Measurements from ENCODE around the gene STAMBPL1.

DNA sequence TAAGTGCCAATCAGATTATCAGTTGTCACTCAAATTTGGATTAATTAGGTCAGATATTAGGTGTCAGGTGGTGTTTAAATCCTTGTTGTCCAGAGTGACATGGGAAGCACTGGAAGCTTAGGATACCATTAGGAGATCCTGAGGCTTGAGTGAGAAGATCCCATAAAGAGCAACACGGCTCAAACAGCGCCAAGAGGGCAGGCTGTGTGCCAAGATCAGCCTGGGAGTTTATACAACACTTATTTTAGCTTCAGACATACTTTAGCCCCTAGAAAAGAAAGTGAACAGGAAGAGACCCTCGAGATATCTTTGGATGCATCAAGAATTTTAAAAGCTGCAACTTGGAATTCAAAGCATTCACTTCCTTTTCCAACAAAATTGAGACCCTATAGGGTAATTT is 86.8 kb downstream of the STAMBPL1 start:
- no peak for TF ChIP-seq EZH2 (IDR thresholded peaks at IDR 0.05; ENCODE audit: low read length, missing control alignments)
- no peak for TF ChIP-seq CTCF (conservative IDR thresholded peaks at IDR 0.05 in 1 of 2, IDR thresholded peaks at IDR 0.05 in 1 of 2; ENCODE audit: low read depth in 1 of 2, low read length in 2 of 2)
